GM21576 (cell line): ENCODE measurements around the gene ENPEP.
"Not testable (repeated sequence)": the region's sequence is repeated elsewhere in the genome, so short reads cannot be mapped to it uniquely, and the experiment has no call there.

Experiments used
- ATAC-seq: cut with Tn5 transposase; IDR thresholded peaks from one replicate; pipeline ENCODE4 v1.9.1; 2021; ENCODE audit warnings: mild to moderate bottlenecking, moderate library complexity; ENCODE audit not compliant: unreplicated experiment

The ENPEP gene

DNA sequence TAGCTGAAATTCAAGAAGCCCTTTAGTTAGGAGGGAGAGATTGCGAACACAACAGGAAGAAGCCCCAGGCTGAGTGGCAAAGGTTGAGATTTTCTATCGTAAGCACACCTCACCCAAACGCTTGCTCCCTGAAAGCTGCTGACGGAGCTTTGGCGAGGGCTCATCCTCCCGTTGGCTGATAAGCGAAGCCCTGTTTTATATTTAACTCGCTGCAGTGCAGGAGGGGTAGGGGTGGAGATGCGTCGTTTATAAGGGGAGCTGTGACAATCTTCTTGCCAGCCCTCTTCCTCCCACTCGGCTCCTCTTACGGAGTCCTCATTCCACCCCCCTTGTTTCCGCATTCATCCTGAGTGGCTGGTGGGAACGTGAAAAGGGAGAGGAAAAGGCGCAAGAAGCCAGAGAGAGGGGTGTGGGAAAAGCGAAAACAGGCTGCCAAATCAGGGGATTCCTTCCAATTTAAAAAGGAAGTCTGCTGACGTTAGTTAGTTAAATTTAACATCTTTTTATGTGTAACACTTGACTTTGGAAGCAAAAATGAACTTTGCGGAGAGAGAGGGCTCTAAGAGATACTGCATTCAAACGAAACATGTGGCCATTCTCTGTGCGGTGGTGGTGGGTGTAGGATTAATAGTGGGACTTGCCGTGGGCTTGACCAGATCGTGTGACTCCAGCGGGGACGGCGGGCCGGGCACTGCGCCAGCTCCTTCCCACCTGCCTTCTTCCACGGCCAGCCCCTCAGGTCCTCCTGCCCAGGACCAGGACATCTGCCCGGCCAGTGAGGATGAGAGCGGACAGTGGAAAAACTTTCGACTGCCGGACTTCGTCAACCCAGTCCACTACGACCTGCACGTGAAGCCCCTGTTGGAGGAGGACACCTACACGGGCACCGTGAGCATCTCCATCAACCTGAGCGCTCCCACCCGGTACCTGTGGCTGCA is at the start of gene ENPEP:
Gene ENPEP (plus strand): TSS at position 275 of the 938 bp plus-strand sequence. CDS start 260 bp downstream, at position 535.
- ATAC-seq = no peak

DNA sequence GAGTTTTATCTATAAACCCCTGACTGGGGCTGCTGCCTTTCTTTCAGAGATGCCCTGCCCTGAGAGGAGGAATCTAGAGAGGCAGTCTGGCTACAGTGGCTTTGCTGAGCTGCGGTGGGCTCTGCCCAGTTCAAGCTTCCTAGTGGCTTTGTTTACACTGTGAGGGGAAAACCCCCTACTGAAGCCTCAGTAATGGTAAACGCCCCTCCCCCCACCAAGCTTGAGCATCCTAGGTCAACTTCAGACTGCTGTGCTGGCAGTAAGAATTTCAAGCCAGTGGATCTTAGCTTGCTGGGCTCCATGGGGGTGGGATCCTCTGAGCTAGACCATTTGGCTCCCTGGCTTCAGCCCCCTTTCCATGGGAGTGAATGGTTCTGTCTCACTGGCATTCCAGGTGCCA is 44.1 kb upstream of the ENPEP start:
- not testable (repeated sequence) for ATAC-seq

DNA sequence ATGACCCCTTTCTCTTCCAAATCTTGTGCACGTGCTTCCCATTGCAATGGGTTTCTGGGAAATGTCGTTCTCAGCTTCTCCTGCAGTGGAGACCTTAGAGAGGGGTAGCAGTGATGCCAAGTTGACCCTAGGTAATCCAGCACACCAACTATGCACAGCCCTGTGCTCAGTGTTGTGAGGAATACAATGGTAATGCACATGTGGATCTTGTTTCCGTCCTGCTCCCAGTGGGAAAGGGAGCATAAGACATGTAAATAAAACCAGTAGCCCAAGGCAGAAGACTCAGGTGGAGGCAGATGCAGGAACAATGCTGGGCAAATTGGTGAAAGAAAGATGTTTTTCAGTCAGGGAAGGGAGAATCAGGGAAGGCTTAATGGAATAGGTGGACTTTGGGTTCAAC is 38.7 kb upstream of the ENPEP start:
- ATAC-seq = not testable (repeated sequence)

DNA sequence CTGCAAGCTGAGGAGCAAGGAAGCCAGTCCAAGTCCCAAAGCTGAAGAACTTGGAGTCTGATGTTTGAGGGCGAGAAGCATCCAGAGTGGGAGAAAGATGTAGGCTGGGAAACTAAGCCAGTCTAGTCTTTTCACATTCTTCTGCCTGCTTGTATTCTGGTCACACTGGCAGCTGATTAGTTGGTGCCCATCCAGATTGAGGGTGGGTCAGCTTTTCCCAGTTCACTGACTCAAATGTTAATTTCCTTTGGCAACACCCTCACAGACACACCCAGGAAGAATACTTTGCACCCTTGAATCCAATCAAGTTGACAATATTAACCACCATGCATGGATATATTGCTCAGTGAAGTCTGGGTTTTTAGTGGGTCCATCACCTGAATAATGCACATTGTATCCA is 36.7 kb upstream of the ENPEP start:
- ATAC-seq = not testable (repeated sequence)

- ATAC-seq = no peak
These were observed 33.6 kb upstream of the ENPEP start for GRCh38 chr4:110442309-110442708.

- no peak for ATAC-seq
These were observed 33.2 kb upstream of the ENPEP start for GRCh38 chr4:110442788-110443187.

DNA sequence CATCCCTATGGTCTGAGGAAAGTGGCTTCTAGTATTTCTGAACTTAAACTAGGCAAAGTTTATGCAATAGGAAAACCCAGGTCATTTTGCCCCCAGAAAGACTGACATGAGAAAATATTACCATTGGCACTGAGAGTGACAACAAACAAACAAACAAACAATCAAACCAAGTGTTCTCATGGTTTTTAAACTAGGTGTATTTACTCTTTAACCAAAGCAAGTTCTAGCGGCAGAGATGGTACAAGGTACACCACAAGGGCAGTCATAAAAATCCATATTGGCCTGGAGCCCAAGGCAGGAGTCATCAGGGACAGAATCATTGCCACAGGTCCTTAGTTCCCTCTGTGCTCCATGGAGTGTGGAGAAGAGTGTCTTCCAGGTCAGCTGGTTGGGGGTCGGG is 26.0 kb upstream of the ENPEP start:
- ATAC-seq = no peak

- ATAC-seq = no peak
These were observed 23.4 kb upstream of the ENPEP start for GRCh38 chr4:110452546-110452945.

DNA sequence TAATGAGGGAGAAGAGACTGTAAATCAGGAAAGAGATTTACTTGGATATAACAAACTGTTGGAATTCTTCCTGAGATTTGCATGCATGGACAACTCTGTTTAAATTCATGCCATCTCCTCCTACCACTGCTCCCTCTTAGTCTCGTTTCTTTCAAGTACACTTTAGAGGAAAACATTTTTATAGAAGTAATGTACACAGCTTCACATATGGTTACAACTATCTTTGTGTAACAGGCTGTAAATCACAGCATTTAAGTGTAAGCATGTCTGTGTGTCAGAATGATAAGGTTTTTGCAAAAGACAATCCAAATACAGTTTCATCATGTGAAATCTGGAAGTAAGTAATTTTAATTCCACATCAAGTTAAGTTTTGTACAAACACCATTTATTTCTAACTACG is 21.5 kb upstream of the ENPEP start:
- no peak for ATAC-seq

- no peak for ATAC-seq
These were observed 17.3 kb upstream of the ENPEP start for GRCh38 chr4:110458494-110459266.

DNA sequence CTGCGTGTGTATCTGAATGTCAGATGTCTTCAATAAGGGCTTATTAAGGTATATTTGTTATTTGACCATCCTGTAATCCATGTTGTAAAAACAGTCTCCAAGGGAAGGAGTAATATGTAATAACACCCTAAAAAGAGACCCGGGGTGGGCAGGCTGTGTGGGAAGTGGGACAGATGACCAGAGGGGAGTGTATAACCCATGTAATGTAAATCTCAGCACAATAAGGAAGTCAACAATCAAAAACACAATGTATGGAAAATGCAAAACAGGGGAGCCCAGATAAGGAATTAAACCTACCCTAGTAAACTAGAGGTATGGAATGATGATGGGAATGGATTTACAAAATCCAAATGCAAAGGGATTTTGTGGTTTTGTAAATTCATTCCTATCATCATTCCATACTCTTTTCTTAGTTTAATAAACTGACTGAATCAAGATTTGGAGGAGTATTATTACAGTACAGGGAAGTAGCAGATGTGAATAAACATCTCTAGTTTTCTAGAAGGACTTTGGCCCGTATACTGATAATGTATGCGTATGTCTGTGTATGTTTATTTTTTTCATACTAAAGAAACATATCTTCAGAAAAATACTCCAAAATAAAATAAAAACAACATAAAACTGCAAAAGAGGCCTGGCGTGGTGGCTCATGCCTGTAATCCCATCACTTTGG is 15.7 kb upstream of the ENPEP start:
- ATAC-seq = no peak

GRCh38 chr4:110467400-110467799 is 8.6 kb upstream of the ENPEP start:
- no peak for ATAC-seq

DNA sequence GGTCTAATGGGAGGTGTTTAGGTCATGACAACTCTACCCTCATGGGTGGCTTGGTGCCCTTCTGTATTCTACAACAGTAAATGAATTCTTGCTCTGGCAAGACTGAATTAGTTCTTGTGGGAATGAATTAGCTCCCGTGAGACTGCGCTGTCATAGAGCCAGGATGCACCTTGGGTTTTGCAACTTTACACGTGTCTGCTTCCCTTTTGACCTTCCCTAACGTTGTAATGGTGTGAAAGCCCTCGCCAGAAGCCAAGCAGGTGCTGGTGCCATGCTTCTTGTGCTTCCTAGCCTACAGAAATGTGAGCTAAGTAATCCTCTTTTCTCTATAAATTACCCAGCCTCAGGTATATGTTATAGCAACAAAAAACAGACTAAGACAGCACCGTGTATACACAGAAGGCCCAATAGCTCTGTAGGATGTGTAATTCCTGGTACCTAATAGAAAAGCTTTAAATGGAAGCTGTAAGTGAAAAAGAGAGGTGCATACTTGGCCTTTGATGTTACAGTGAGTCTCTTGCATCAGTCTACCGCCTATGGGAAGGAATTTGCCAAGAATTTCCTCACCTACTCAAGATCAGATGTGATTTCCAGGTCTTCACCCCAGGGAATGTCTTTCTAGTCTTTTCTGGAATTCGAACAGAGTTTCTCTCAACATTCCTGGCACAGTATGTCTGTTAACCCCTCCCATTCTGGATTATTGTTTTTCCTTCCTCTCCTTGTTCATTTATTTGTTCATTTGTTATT is 3.2 kb upstream of the ENPEP start:
- ATAC-seq = no peak

- no peak for ATAC-seq
These were observed 1.5 kb upstream of the ENPEP start for GRCh38 chr4:110474481-110474880.

DNA sequence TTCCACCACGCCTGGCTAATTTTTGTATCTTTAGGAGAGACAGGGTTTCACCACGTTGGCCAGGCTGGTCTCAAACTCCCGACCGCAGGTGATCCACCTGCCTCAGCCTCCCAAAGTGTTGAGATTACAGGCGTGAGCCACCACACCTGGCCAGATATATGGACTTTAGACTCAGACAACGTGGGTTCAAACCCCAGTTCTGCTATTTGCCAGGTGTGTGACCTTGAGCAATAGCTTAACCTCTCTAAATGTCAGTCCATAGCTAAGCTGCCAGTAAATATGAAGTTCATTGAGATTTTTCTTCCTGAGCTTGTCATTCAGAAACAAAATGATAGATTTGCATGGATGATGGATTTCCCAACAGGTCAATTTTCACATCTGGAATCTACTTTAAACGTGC is 875 bp upstream of the ENPEP start:
- not testable (repeated sequence) for ATAC-seq

- ATAC-seq = no peak
These were observed 1.9 kb downstream of the ENPEP start for GRCh38 chr4:110477836-110478235.

- ATAC-seq = no peak
These were observed 4.1 kb downstream of the ENPEP start for GRCh38 chr4:110480031-110480549.

DNA sequence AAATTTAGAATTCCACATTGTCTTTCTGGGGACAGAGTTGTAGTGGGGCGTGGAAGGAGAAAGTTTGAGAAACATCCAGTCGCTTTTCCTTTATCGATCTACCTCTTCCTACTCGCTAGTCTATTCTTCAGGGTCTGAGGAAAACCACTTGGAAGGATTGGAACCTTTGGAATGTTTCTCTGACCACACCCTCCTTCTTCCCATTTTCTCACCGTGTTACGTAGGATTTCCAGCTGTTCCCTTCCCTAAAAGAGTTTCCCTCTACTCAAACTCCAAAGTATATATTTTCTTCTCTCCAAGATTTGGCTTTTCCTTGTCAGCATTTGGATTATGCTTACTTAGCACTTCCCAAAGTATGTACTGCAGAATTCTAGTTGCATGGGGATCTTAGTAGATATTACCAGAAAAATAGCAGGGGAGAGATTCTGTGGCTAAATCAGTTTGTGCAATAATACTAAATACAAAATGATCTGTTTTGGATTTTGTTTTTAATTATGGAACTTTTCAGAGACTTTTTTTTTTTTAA is 4.9 kb downstream of the ENPEP start:
- no peak for ATAC-seq

DNA sequence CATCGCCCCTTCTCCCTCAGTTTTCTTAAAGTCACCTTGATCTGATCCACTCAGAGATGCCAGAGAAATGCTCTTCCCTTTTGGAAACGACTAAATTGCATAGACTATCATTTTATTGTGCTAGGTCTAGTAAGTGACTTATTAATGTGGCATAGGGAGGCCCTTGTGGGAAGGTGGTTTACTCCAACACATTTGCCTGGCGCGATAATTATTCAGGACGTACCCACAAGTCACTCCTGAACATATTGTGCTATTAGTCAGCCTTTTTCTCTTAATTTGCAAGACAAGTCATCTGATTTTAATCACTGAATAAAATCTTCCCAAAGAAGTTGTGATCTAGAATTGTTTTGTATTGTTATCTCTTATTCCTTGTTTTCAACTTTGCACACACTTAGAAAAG is 7.6 kb downstream of the ENPEP start:
- no peak for ATAC-seq

DNA sequence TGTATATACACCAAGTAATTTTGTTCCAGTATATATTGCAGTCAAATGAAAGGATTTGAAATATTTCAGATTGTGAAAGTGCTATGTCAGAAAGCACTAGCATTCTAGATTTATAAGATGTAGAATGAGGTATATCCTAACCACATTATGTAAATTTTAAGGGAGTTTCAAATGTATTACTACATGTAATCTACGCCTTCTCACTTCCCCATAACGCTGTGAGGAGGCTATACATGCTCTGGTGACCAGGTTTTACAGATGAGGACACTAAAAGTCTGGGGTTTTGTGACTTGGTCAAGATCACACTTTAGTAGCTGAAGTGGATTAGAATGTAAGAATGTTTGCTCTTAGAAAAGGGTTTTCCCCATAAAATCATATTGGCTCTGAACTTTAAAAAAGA is 8.1 kb downstream of the ENPEP start:
- ATAC-seq = peak; percentile 99
